ENCODE data around the gene EDN3. TPM values are rescaled to one million over a fixed set of nuclear protein-coding genes. Genes with fewer than 3 reads are reported as not detected.
"Not testable (repeated sequence)": the region's sequence is repeated elsewhere in the genome, so short reads cannot be mapped to it uniquely, and the experiment has no call there.

EDN3 gene
- total and polyA plus RNA-seq, 9 of the 15 experiments (the other 6 are each of a cell fraction or from before 2014, with no cell fraction given) = not detected

- Histone ChIP-seq H3K4me3 (no peak overlapping the region), H3K9me3 (replicated peaks; ENCODE audit: control insufficient read depth, insufficient read depth, low read depth, low read length) (no peaks in the 10 kb centered on the region), H3K4me2 (ENCODE audit: insufficient read depth, low read length) (no peak overlapping the region), H3K9ac (ENCODE audit: insufficient read depth in 1 of 2, low read depth in 2 of 2, low read length in 2 of 2) (no peak overlapping the region), H3K9me1 (ENCODE audit: control insufficient read depth, insufficient read depth, low read length) (no peaks in the 10 kb centered on the region), H2AFZ (ENCODE audit: low read depth, low read length) (no peak overlapping the region), H3K4me1 (replicated peaks in 1 of 2; ENCODE audit: control insufficient read depth in 2 of 2, insufficient read depth in 2 of 2, low read length in 2 of 2) (no peaks in the 10 kb centered on the region), H3K27ac (ENCODE audit: extremely low read depth, low read depth, low read length) (no peak overlapping the region), H3K27me3 (ENCODE audit: control insufficient read depth in 2 of 2, insufficient read depth in 2 of 2, low read length in 2 of 2) (peaks cover 7 to 8% of the 10 kb centered on the region in 2 experiments; a peak in 4 of 5 replicates), H3K79me2 (ENCODE audit: control insufficient read depth, insufficient read depth, low read length) (no peaks in the 10 kb centered on the region), H4K20me1 (replicated peaks; ENCODE audit: control insufficient read depth, insufficient read depth, low read length) (no peaks in the 10 kb centered on the region), H3K36me3 (ENCODE audit: control insufficient read depth, insufficient read depth, low read length) (no peaks in the 10 kb centered on the region)
- no TSS peak for BruUV-seq (replicated peaks)
- no peak for TF ChIP-seq MEIS2 (IDR thresholded peaks at IDR 0.05; ENCODE audit: partially characterized antibody)
- TF ChIP-seq ZNF644 (tag; IDR thresholded peaks at IDR 0.05; ENCODE audit: low read depth) = no peak
- TF ChIP-seq GABPB2 (CRISPR knock-in tag; conservative IDR thresholded peaks at IDR 0.05) = no peak
- no peak for TF ChIP-seq ZNF589 (CRISPR knock-in tag; IDR thresholded peaks at IDR 0.05; ENCODE audit: low read depth)
- CTCF ChIA-PET (ENCODE audit: low intra/inter-chr PET ratio) = no interaction called here
- under 1% methylated on average over 12 of the region's 12 CpGs for WGBS (ENCODE audit: insufficient coverage, low coverage, missing lambda C conversion rate)
- intact Hi-C loops (cut with micrococcal nuclease) (no loop called here), in situ Hi-C loops (cut with MboI) (no loop called here)
- ATAC-seq = no peak
- POLR2A ChIA-PET = interaction anchor here (0.8 kb wide), 1 partner anchor 22 kb away, joined by 3 read pairs; no protein-coding TSS in a partner anchor
- FAIRE-seq = no peak
- DNase-seq (ENCODE audit: extremely low read depth in 1 of 4, low spot score in 3 of 4) = no peak
Measured at GRCh38 chr20:59340201-59340885, 39.9 kb downstream of the EDN3 start.

- H4K20me1 ChIP-seq (replicated peaks; ENCODE audit: control insufficient read depth, insufficient read depth, low read length); H3K4me2 ChIP-seq (ENCODE audit: insufficient read depth, low read length); H3K79me2 ChIP-seq (ENCODE audit: control insufficient read depth, insufficient read depth, low read length); H3K27ac ChIP-seq (ENCODE audit: extremely low read depth, low read depth, low read length); H3K9ac ChIP-seq (ENCODE audit: insufficient read depth in 1 of 2, low read depth in 2 of 2, low read length in 2 of 2); DNase-seq (ENCODE audit: extremely low read depth in 1 of 4, low spot score in 3 of 4); H3K36me3 ChIP-seq (ENCODE audit: control insufficient read depth, insufficient read depth, low read length); H3K9me1 ChIP-seq (ENCODE audit: control insufficient read depth, insufficient read depth, low read length); CTCF ChIA-PET (ENCODE audit: low intra/inter-chr PET ratio); POLR2A ChIA-PET; H3K4me1 ChIP-seq (replicated peaks in 1 of 2; ENCODE audit: control insufficient read depth in 2 of 2, insufficient read depth in 2 of 2, low read length in 2 of 2); BruUV-seq (replicated peaks); ATAC-seq; H3K27me3 ChIP-seq (ENCODE audit: control insufficient read depth in 2 of 2, insufficient read depth in 2 of 2, low read length in 2 of 2); H2AFZ ChIP-seq (ENCODE audit: low read depth, low read length); H3K4me3 ChIP-seq; intact Hi-C loops (cut with micrococcal nuclease); H3K9me3 ChIP-seq (replicated peaks; ENCODE audit: control insufficient read depth, insufficient read depth, low read depth, low read length); in situ Hi-C loops (cut with MboI): not testable (repeated sequence)
- FAIRE-seq = peak; percentile 32
- 4% methylated on average over 4 of the region's 4 CpGs for WGBS (ENCODE audit: insufficient coverage, low coverage, missing lambda C conversion rate)
Measured at GRCh38 chr20:59341285-59342022, 41.0 kb downstream of the EDN3 start.

Data from K562 (cell line).